Measurements from ENCODE around the gene ZNF318. TPM values are rescaled to one million over a fixed set of nuclear protein-coding genes. Genes with fewer than 3 reads are reported as not detected.
"Not testable (repeated sequence)": the region's sequence is repeated elsewhere in the genome, so short reads cannot be mapped to it uniquely, and the experiment has no call there.

ZNF318 gene
- total and polyA plus RNA-seq, 5 donors = 4.6 to 14.0 (median 11.4) TPM

- Histone ChIP-seq H3K27me3 (ENCODE audit: control insufficient read depth, insufficient read depth) (no peaks in the 10 kb centered on the region), H3K4me3 (ENCODE audit: low read length) (no peak overlapping the region), H3K27ac (ENCODE audit: low read length) (no peak overlapping the region), H3K4me1 (ENCODE audit: control insufficient read depth, insufficient read depth, low read length) (no peaks in the 10 kb centered on the region), H3K9me3 (ENCODE audit: control insufficient read depth, low read length) (no peaks in the 10 kb centered on the region)
- ATAC-seq (no peak), DNase-seq (no peak)
- intact Hi-C loops (cut with DNase I) = loop anchor here in 1 of 4 donors (10.0 kb wide), 1 partner anchor 105 kb away; no protein-coding TSS in a partner anchor
- 74% methylated on average over 3 of the region's 3 CpGs for WGBS
These were observed 30.6 kb upstream of the ZNF318 start for GRCh38 chr6:43399932-43400487.

- ATAC-seq (no peak), DNase-seq (no peak)
- H3K4me3 ChIP-seq (ENCODE audit: low read length) = no peak overlapping the region
- intact Hi-C loops (cut with DNase I) = loop anchor here in 1 of 4 donors (10.0 kb wide), 1 partner anchor 108 kb away; no protein-coding TSS in a partner anchor
- WGBS = 84% methylated on average over 6 of the region's 6 CpGs
- no peaks in the 10 kb centered on the region for H3K9me3 ChIP-seq (ENCODE audit: control insufficient read depth, low read length)
- no peak overlapping the region for H3K27ac ChIP-seq (ENCODE audit: low read length)
- H3K27me3 ChIP-seq (ENCODE audit: control insufficient read depth, insufficient read depth) = no peaks in the 10 kb centered on the region
- H3K4me1 ChIP-seq (ENCODE audit: control insufficient read depth, insufficient read depth, low read length) = no peaks in the 10 kb centered on the region
These were observed 27.1 kb upstream of the ZNF318 start for GRCh38 chr6:43396408-43397149.

DNA sequence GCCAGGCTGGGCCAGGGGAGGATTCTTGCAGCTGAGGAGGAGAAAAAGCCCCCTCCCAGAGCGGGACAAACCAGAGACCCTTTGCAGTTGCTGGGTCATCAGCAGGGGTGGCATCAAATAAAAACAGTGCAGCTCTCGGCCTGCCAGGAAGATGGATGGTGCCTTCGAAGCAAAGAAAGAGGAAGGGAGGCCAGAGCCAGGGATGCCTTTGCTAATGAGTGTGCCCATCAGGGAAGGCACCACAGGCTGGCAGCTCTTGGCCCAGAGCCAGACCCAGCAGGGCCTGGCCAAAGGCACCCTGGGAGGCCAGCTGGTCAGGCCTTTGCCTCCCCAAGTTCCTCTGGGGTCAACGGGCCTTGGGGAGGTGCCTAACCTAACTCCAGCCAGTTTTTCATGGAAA is 26.3 kb upstream of the ZNF318 start:
- intact Hi-C loops (cut with DNase I) = loop anchor here in 1 of 4 donors (10.0 kb wide), 1 partner anchor 109 kb away; no protein-coding TSS in a partner anchor
- H3K27me3 ChIP-seq (ENCODE audit: control insufficient read depth, insufficient read depth) = no peaks in the 10 kb centered on the region
- no peak overlapping the region for H3K4me3 ChIP-seq (ENCODE audit: low read length)
- H3K9me3 ChIP-seq (ENCODE audit: control insufficient read depth, low read length) = no peaks in the 10 kb centered on the region
- WGBS = 65% methylated on average over 4 of the region's 4 CpGs
- no peak overlapping the region for H3K27ac ChIP-seq (ENCODE audit: low read length)
- peak; percentile 18 to 59 (median 51) for DNase-seq
- ATAC-seq = peak; percentile 36 to 47
- no peaks in the 10 kb centered on the region for H3K4me1 ChIP-seq (ENCODE audit: control insufficient read depth, insufficient read depth, low read length)

GRCh38 chr6:43394982-43395381 is 25.5 kb upstream of the ZNF318 start:
- ATAC-seq = no peak
- no peak overlapping the region for H3K27ac ChIP-seq (ENCODE audit: low read length)
- WGBS = 95% methylated on average over 4 of the region's 4 CpGs
- no peak for DNase-seq
- no peaks in the 10 kb centered on the region for H3K27me3 ChIP-seq (ENCODE audit: control insufficient read depth, insufficient read depth)
- intact Hi-C loops (cut with DNase I) = loop anchor here in 1 of 4 donors (10.0 kb wide), 1 partner anchor 110 kb away; no protein-coding TSS in a partner anchor
- no peaks in the 10 kb centered on the region for H3K4me1 ChIP-seq (ENCODE audit: control insufficient read depth, insufficient read depth, low read length)
- no peaks in the 10 kb centered on the region for H3K9me3 ChIP-seq (ENCODE audit: control insufficient read depth, low read length)
- no peak overlapping the region for H3K4me3 ChIP-seq (ENCODE audit: low read length)

GRCh38 chr6:43393602-43394001 is 24.2 kb upstream of the ZNF318 start:
- intact Hi-C loops (cut with DNase I) = loop anchor here in 1 of 4 donors (10.0 kb wide), 1 partner anchor 111 kb away; no protein-coding TSS in a partner anchor
- no peak overlapping the region for H3K4me3 ChIP-seq (ENCODE audit: low read length)
- no peak for DNase-seq
- no peaks in the 10 kb centered on the region for H3K27me3 ChIP-seq (ENCODE audit: control insufficient read depth, insufficient read depth)
- H3K27ac ChIP-seq (ENCODE audit: low read length) = no peak overlapping the region
- no peaks in the 10 kb centered on the region for H3K9me3 ChIP-seq (ENCODE audit: control insufficient read depth, low read length)
- 60% methylated on average over 5 of the region's 5 CpGs for WGBS
- no peak for ATAC-seq
- no peaks in the 10 kb centered on the region for H3K4me1 ChIP-seq (ENCODE audit: control insufficient read depth, insufficient read depth, low read length)

GRCh38 chr6:43393133-43393532 is 23.7 kb upstream of the ZNF318 start:
- not testable (repeated sequence) for H3K9me3 ChIP-seq (ENCODE audit: control insufficient read depth, low read length); H3K4me1 ChIP-seq (ENCODE audit: control insufficient read depth, insufficient read depth, low read length); H3K27me3 ChIP-seq (ENCODE audit: control insufficient read depth, insufficient read depth); H3K27ac ChIP-seq (ENCODE audit: low read length); DNase-seq; H3K4me3 ChIP-seq (ENCODE audit: low read length); ATAC-seq
- WGBS = 57% methylated on average over 11 of the region's 11 CpGs
- intact Hi-C loops (cut with DNase I) = loop anchor here in 1 of 4 donors (10.0 kb wide), 1 partner anchor 112 kb away; no protein-coding TSS in a partner anchor

DNA sequence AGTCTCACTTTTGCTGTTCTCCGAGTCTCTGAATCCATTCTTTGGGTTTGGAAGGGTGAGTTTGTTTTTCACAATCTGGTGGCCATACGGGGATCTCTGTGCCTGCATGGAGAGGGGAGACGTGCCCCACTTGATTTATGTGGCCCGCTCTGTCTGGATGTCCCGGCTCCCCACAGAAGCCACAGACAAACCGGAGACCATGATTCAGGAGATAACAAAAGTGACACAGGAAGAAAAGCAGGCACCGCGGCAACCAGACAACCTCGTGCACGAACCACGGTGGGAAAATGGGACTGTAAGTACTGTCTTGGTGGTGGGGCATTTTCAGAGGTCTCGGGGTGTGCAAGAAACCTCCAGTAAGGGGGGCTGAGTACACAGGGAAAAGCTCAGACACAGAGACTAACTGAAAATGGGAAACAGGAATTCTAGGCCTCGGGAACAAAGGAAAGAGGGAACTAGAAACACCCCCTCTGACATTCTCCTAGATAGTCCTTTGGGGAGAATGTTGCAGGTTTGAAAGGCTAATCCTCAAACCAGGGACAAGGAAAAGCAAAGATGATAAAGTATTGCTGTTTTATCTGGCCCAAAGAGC is 22.1 kb upstream of the ZNF318 start:
- Histone ChIP-seq H3K4me3 (ENCODE audit: low read length) (no peak overlapping the region), H3K27me3 (ENCODE audit: control insufficient read depth, insufficient read depth) (no peaks in the 10 kb centered on the region), H3K4me1 (ENCODE audit: control insufficient read depth, insufficient read depth, low read length) (no peaks in the 10 kb centered on the region), H3K9me3 (ENCODE audit: control insufficient read depth, low read length) (no peaks in the 10 kb centered on the region), H3K27ac (ENCODE audit: low read length) (no peak overlapping the region)
- ATAC-seq (no peak), DNase-seq (no peak)
- 42% methylated on average over 13 of the region's 13 CpGs for WGBS
- intact Hi-C loops (cut with DNase I) = loop anchor here in 1 of 4 donors (10.0 kb wide), 1 partner anchor 113 kb away; no protein-coding TSS in a partner anchor

- not testable (repeated sequence) for H3K4me3 ChIP-seq (ENCODE audit: low read length); H3K27ac ChIP-seq (ENCODE audit: low read length); H3K27me3 ChIP-seq (ENCODE audit: control insufficient read depth, insufficient read depth); H3K9me3 ChIP-seq (ENCODE audit: control insufficient read depth, low read length); DNase-seq; H3K4me1 ChIP-seq (ENCODE audit: control insufficient read depth, insufficient read depth, low read length); ATAC-seq
- intact Hi-C loops (cut with DNase I) = loop anchor here in 1 of 4 donors (10.0 kb wide), 1 partner anchor 114 kb away; no protein-coding TSS in a partner anchor
- WGBS = 69% methylated on average over 10 of the region's 10 CpGs
These were observed 21.4 kb upstream of the ZNF318 start for GRCh38 chr6:43390753-43391439.

DNA sequence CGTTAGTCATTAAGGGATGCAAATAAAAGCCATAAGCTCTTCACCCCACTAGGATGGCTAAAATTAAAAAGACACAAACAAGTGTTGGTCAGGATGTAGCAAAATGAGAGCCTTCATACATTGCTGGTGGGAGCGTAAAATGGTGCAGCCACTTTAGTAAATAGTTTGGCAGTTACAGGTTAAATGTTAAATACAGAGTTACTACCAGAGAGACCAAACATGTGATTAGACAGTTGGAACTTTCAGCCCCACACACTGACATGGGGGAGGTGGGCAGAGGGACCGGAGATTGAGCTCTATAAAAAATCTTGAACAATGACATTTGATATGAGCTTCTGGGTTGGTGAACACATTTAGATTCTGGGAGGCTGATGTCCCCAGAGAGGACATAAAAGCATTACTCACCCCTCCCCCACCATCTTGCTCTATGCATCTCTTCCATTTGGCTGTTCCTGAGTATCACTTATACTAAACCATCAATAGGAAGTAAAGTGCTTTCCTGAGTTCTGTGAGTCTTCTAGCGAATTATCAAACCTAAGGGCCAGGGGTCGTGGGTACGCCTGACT is 20.4 kb upstream of the ZNF318 start:
- DNase-seq = no peak
- H3K4me1 ChIP-seq (ENCODE audit: control insufficient read depth, insufficient read depth, low read length) = no peaks in the 10 kb centered on the region
- H3K4me3 ChIP-seq (ENCODE audit: low read length) = no peak overlapping the region
- no peaks in the 10 kb centered on the region for H3K27me3 ChIP-seq (ENCODE audit: control insufficient read depth, insufficient read depth)
- no peak overlapping the region for H3K27ac ChIP-seq (ENCODE audit: low read length)
- intact Hi-C loops (cut with DNase I) = loop anchor here in 3 of 4 donors (5.0 to 10.0 kb wide), 2 partner anchors 115 to 117 kb away; no protein-coding TSS in a partner anchor
- WGBS = 82% methylated on average over 6 of the region's 6 CpGs
- ATAC-seq = no peak
- H3K9me3 ChIP-seq (ENCODE audit: control insufficient read depth, low read length) = no peaks in the 10 kb centered on the region

DNA sequence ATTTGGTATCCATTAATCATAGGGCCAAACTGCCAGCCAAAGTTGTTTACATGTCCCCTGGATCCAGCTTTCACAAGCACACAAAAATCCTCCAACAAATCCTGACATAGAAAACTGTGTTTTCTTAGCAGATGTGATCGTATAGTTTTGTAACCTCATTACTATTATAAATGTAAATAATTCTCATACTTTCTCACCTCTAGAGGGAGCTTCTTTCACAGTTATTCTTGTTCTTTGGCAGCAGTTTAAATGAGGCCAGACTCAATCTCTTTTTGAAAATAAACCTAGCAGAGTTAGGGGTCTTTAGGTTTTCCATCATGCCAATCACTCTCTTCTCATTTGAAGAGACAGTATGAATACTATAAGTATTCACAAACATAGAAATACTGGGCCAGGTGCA is 17.0 kb upstream of the ZNF318 start:
- DNase-seq = no peak
- 57% methylated on average over 1 of the region's 1 CpG for WGBS
- intact Hi-C loops (cut with DNase I) = loop anchor here in 2 of 4 donors (5.0 to 10.0 kb wide), 2 partner anchors 118 to 121 kb away; no protein-coding TSS in a partner anchor
- H3K4me1 ChIP-seq (ENCODE audit: control insufficient read depth, insufficient read depth, low read length) = no peaks in the 10 kb centered on the region
- no peaks in the 10 kb centered on the region for H3K27me3 ChIP-seq (ENCODE audit: control insufficient read depth, insufficient read depth)
- no peak overlapping the region for H3K4me3 ChIP-seq (ENCODE audit: low read length)
- H3K9me3 ChIP-seq (ENCODE audit: control insufficient read depth, low read length) = no peaks in the 10 kb centered on the region
- no peak for ATAC-seq
- no peak overlapping the region for H3K27ac ChIP-seq (ENCODE audit: low read length)

All from right cardiac atrium (tissue), 5 donors.